ENCODE measurements around the gene HMCN1.
"Not testable (repeated sequence)": the region's sequence is repeated elsewhere in the genome, so short reads cannot be mapped to it uniquely, and the experiment has no call there.

HMCN1 gene

DNA sequence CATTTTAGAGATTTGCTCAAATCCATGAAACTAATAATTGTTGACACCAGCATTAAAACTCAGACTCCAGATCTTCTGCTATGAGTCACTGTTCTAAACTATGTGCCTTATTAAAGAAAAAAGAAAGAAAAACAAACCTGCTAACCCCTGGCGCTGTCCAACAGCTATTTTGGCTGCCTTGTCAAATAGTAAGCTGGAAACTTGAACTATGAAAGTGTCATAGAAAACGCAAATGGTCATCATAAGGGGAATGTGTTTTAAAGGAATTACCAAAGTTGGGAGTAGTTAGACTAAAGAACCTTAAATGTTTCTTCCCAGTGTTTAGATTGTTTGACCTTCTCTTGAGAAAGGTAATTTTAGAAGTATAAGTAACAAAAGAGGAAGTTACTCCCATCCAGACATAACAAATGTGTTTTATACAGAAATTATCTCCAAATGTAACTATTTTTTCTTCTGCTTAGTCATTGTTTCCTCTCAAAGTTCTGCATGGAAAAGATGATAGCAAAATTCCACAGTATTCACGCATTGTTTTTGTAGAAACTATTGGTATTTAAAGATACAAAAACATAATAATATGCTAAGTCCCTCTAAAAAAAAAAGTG is 368.5 kb downstream of the HMCN1 start:
- no peak for DNase-seq

DNA sequence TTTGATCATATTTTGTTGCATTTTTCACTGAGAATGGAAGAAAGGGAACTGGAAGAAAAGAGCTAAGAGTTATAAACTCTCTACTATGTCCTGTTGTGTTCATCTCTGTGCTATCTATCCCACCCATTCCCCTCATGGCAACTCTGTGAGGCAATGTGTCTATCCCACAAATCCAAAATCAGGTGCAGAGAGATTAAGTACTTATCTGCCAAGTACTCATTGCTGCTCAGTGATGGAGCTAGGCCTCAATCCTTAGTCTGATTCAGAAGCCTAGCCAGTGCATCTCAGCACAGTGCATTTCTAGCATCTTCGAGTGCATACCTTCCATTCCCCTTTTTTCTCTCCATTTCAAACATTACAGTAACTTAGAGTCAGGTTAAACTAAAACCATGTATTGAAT is 370.3 kb downstream of the HMCN1 start:
- no peak for DNase-seq

DNA sequence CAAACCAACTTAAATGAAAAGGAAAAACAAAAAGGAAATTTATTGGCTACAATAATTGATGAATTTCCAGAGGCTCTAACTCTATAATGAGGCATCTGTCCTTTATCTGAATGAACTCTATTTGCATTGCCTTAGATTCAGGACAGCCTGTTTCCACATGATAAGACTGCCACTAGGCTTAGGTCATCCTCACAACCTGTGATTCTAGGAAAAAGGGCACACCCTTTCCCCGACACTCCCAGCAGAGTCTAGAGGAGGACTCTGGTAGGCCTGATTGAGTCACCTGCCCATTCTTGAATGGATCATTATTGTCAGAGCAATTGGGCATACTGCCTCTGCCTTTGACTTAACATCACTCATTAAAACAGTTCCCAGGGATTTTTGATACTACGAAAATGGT is 378.1 kb downstream of the HMCN1 start:
- DNase-seq = no peak

DNA sequence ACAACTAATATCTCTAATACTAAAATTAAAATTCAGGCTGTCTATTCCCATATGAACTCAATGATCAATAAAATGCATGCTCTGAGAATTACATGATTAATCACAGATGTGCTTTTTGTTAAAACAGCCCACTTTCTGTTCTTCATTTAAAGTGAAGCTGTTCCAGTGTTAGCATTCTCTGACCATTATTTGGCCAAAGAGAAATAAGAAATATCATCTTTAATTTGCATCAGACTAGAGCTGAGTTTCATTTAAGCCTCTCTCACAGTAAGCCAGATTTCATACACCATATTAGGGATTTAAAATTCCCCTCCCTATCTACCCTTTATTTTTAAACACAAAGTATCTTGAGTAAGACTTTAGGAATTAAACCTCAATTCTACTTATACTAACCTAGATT is 379.3 kb downstream of the HMCN1 start:
- DNase-seq = no peak

DNA sequence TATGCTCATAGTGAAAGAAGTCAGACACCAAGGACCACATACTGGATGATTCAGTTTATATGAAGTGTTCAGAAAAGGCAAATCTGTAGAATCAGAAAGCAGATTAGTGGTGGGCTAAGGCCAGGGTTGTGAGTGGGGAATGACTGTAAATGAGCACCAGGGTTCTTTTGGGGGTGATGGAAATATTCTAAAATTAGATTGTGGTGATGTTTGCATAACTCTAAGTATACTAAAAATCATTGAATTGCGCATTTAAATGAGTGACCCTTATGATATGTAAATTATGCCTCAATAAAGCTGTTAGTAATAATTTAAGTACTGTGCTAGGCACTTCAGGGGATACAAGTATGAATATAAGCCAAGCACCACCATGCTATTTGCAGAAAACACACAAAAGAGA is 384.5 kb downstream of the HMCN1 start:
- no peak for DNase-seq

DNA sequence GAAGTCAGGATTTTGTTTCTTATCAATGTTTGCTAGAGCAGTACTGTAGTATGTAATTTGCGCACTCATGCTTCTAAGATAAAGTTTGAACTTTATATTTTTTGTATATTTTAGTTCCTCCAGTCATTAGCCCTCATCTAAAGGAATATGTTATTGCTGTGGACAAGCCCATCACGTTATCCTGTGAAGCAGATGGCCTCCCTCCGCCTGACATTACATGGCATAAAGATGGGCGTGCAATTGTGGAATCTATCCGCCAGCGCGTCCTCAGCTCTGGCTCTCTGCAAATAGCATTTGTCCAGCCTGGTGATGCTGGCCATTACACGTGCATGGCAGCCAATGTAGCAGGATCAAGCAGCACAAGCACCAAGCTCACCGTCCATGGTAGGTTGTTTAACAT is 388.6 kb downstream of the HMCN1 start:
- no peak for DNase-seq

DNA sequence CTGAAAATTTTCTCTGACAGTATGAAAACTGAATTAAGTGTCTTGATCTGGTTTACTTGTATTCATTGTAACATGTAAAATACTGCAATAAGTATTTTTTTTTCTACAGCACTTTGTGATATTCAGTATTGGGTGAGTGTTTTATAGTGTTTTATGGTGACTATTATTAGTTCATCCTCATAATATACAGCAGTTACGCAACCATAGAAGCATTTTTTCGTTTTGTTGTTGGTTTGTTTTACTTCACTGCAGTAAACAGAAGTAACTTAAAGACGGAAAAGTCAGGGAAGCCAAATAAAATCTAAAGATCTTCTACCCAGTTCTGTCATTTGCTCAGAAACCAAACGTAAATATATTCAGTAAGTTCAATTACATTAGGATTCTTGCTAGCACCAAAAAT is 390.8 kb downstream of the HMCN1 start:
- no peak for DNase-seq

DNA sequence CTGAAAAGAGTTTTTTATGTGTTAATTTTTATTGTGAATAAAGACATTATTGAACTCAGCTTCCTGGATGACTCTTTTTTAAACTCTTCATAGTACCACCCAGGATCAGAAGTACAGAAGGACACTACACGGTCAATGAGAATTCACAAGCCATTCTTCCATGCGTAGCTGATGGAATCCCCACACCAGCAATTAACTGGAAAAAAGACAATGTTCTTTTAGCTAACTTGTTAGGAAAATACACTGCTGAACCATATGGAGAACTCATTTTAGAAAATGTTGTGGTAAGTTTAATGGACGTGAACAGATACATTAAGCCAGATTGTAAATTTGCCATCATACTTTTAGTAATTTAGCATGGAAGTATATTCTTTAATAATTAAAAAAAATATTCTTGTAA is 391.3 kb downstream of the HMCN1 start:
- DNase-seq = no peak

DNA sequence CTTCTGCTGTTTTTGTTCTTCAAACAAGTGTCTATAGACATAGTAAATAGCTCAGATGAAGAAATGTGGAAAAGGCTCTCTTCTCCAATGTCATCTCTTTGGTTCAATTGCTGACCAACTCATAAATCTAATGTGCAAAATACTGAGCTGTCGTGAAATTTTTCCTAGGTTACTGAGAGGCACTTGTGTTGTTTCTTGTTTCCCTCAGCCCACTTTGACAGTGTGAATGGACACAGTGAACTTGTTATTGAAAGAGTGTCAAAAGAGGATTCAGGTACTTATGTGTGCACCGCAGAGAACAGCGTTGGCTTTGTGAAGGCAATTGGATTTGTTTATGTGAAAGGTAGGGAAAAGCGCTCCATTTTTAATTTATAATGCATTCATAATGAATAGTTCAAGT is 395.6 kb downstream of the HMCN1 start:
- DNase-seq = no peak

DNA sequence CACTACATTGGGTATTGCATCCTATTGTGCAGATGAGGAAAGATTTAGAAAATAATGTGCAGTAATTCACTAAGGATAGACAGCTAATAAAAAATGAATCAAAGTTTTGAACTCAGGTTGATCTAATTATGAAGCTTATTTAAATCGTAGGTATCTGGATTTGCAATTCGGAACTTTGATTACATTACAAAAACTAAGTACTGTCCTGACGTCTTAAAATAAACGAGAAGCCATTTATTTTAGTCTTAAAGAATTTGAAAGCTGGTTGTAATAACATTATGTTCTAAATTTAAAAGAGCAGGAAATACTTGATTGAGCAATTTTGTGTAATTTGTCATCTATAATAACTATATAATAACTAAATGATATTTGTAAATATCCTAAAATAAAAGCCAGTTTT is 404.9 kb downstream of the HMCN1 start:
- no peak for DNase-seq

DNA sequence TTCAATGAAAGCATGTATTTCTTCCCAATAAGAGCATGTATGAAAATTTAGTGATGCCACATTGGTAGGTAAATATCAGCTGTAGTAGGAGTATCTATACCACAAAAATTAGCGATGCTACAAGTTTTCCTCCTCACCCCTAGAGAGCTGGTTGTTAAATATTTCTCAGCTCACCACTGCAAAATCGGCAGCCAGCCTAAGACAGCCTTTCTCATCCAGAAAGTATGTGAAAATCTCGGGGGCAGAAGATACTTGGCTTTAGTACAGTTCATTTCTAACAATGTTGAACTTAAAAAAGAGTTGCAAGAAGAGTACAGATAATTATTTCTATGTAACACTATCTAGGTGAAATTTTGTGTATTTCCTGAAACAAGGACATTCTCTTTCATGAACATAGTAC is 405.5 kb downstream of the HMCN1 start:
- no peak for DNase-seq

DNA sequence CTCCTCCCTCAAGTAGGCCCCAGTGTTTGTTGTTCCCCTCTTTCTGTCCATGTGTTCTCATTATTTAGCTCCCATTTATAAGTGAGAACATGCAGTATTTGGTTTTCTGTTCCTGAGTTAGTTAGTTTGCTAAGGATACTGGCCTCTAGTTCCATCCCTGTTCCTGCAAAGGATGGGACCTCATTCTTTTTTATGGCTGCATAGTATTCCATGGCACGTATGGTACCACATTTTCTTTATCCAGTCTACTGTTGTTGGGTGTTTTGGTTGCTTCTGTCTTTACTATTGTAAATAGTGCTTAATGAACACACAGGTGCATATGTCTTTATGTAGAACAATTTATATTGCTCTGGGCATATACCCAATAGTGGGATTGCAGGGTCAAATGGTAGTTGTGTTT is 408.0 kb downstream of the HMCN1 start:
- DNase-seq = no peak

DNA sequence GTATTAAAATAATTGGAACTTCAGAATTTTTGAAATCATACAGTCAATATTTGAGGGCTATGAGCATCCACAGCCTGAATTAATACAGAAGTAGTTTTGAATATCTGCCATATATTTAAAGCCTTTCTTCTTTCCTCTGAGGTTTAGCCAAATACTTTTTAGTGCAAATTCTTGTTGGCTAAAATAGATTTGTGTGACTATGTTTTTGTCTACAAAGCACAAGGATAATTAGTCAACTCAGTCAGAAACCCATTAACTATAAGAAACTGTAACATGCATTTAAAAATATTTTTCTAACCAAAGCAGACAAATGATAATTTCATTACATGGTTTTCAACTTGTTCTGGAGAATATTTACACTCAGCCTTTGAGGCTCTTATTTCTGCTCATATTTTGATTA is 408.7 kb downstream of the HMCN1 start:
- DNase-seq = no peak

DNA sequence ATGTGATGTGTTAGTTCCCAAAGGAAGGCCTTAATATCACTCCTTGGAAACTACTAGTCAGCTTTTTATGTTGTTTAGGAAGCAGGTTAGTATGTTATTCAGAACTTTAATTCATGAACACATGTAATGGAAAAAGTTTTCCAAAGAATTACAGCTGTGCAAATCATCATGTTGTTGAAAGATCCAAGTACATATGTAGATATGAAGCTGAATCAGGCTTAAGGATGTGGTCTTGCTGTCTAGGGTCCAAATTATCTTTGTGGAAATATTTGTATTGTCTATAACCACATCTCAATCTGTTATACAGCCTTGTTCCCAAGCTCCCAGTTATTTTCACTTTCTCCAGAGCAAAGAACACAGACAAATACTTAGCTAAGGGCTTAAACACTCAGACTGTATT is 409.3 kb downstream of the HMCN1 start:
- no peak for DNase-seq

DNA sequence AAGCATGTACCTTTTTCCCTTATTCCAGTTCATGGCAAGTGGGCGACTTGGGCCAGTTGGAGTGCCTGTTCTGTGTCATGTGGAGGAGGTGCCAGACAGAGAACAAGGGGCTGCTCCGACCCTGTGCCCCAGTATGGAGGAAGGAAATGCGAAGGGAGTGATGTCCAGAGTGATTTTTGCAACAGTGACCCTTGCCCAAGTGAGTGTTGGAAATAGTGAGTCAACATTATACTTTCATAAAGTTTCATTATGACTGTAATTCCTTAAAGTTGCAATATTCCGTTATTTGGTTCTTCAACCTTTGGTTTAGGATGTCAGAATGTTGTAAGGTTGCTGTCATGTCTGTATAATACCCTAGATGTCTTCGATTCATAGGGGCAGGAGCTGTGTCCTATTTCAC is 410.3 kb downstream of the HMCN1 start:
- DNase-seq = no peak

DNA sequence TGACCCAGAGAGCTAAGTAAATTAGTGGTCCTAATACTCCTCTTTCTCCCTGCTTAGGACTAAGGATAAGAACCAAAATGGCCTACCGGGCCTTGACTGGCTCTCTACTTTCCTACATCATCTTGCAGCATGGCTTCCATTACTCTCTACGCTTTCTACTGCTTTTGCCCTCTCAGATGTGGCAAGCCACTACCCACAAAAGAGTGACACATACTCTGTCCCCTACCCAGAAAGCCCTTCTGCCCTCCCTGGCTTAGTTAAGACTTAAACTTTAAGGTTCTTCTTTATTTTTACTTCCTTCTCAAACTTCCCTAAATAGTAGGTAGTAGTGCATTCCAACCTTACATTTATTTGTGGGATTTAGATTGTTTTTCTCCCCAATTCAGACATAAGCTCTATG is 412.8 kb downstream of the HMCN1 start:
- no peak for DNase-seq

DNA sequence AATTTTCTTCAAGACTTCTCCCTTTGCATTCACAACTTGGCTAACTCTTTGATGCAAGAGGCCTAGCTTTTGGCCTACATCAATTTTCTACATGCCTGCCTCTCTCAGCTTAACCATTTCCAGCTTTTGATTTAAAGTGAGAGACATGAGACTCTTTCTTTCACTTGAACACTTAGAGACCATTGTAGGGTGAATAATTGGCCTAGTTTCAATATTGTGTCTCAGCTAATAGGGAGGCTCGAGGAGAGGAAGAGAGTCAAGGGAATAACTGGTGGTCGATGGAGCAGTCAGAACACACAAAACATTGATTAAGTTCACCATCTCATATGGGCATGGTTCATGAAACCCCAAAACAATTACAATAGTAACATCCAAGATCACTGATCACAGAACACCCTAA is 415.4 kb downstream of the HMCN1 start:
- no peak for DNase-seq

DNA sequence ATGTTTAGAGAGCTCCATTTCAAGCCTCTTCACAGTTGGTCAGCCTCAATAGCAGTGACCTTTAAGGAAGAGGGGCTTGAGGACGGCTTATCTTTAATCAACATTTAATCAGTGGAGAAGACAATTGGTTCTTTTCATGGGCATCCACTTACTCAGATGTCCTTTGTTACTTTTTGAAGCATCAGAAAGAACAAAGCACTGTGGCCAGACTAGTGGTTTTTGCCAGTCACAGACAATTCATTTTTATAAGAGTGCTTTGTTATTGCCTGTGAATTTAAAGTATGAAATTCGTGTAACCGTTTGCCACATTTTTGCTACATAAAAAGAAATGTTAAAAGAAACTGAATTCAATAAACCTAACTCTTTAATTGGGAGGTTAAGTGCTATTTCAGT is 418.0 kb downstream of the HMCN1 start:
- no peak for DNase-seq

DNA sequence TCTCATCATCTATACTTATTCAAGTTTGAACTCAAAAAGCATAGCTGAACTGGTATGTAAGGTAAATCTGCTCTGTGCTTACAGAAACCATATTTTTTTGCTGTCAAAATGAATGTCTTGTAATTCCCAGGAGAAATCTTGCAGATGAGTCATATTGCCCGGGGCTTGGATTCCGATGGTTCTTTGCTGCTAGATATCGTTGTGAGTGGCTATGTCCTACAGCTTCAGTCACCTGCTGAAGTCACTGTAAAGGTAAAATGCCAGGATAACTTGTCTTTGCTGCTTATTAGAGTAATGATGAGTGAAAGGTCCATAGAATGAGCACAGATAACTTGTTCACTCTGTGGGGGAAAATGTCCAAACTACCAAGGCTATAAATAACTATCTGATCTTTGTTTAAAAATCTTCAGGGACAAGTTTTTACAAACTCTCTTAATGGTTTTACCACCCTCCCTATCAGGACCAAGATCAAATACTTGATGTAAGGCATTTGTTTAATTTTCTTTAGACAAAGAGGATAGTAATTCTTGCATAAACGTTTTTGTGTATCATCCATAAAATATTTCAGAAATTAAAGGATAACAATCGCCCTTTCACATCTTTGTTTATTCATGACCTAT is 418.5 kb downstream of the HMCN1 start:
- no peak for DNase-seq

DNA sequence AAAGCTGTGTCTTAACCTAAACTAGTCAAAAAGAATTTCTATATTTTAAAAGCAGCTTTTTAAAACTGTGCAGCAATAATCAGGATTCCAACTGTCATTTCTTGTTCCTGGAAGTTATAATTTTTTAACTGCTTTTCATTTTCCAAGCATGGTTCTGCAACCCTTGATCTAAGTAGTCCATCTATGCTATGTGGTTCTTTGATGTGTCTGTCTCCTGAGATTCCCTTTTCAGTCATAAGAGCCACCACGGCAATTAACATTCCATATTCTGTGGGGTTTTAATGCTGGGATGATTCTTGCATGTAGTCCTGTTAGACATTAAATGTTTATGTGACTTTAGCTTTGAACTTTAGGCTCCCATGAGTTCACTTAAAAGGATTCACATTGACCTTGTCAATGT is 420.5 kb downstream of the HMCN1 start:
- no peak for DNase-seq

DNA sequence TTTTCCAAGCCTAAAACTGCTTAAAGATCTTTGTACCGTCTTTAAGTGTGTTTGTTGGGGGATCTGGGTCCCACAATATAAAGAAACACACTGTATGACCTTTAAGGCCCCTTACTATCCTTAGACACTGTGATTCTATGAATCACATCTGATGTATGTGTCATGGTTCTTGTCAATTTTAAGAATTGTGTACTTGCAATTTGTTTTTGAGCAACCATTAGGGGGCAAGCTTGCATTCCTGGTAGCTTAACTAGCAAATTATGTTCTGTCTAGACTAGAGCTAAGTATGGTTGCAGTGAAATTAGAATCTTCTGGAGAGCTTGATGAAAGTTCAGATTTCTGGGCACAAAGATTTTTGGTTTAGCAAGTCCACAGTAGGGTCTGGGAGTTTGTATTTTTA is 421.4 kb downstream of the HMCN1 start:
- peak; percentile 43 for DNase-seq

DNA sequence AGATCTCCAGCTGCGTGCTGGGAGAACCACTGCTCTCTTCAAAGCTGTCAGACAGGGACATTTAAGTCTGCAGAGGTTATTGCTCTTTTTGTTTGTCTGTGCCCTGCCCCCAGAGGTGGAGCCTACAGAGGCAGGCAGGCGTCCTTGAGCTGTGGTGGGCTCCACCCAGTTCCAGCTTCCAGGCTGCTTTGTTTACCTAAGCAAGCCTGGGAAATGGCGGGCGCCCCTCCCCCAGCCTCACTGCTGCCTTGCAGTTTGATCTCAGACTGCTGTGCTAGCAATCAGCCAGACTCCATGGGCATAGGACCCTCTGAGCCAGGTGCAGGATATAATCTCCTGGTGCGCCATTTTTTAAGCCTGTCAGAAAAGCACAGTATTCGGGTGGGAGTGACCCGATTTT is 428.7 kb downstream of the HMCN1 start:
- DNase-seq = not testable (repeated sequence)

DNA sequence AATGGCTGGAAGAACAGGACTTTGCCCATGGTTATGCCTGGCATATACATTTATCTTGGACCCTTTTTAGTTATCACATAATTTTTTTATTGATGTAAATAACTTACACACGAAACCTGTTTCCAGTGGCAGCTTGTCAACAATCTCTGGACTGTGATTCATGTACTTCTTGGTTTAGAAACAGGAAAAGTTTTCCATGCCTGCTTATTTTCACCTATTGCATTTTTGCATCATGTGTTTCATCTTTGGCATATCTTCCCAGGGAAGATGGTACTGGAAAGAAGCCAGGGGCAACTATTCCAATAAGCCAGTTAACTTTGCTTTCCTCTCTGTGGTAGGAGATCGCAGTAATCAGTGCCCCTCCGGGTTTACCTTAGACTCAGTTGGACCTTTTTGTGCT is 430.6 kb downstream of the HMCN1 start:
- no peak for DNase-seq

DNA sequence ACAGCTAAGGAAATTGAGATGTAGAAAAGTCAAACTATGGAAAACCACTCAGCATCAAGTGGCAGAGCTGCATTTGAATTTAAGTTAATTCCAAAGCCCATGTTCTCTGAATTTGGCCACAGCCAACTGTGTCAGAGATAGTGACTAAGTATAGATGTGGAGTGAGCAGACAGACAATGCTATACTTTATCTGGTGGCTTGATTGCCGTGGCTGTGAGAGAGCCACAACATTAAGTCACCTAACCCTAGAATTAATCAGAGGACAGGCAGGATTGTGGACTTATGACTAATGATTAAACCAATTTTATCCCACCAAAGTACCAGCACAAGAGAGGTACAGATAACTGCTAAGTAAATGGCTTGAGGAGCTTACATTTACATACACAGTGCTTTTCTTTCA is 431.1 kb downstream of the HMCN1 start:
- DNase-seq = no peak

DNA sequence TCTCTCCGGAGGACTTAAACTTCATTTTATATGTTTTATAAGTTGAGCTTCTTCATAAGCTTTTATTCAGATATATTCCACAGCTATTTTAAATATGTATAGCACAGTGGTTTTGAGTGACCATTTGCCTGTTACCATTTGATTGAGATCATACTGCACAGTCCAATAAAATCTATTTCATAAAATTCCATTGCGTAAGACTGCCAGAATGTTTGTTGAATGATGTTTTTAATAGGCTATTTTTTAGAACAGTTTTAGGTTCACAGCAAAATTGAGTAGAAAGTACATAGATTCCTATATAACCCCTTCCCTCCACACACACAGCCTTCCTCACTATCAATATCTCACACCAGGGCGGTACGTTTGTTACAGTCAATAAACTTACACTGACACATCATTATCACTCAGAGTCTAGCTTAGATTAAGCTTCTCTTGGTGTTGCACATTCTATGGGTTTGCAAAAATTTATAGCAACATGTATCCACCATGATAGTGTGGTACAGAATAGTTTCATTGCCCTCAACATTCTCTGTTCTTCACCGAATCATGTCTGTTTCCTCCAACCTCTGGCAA is 433.0 kb downstream of the HMCN1 start:
- DNase-seq = no peak
